ENCODE measurements around the gene FHOD1.

The FHOD1 gene

GRCh38 chr16:67249178-67250044 lies 2.1 kb upstream of the FHOD1 start:
- H3K4me3 ChIP-seq (ENCODE audit: low read depth, low read length), result 0 out of 2 replicates have a peak overlapping the region, but pooled peaks have one; percentile 30
- no peak for TF ChIP-seq CTCF (IDR thresholded peaks at IDR 0.05; ENCODE audit: control insufficient read depth, extremely low read depth, insufficient read depth)
- no peak for DNase-seq (ENCODE audit: low read depth)

DNA sequence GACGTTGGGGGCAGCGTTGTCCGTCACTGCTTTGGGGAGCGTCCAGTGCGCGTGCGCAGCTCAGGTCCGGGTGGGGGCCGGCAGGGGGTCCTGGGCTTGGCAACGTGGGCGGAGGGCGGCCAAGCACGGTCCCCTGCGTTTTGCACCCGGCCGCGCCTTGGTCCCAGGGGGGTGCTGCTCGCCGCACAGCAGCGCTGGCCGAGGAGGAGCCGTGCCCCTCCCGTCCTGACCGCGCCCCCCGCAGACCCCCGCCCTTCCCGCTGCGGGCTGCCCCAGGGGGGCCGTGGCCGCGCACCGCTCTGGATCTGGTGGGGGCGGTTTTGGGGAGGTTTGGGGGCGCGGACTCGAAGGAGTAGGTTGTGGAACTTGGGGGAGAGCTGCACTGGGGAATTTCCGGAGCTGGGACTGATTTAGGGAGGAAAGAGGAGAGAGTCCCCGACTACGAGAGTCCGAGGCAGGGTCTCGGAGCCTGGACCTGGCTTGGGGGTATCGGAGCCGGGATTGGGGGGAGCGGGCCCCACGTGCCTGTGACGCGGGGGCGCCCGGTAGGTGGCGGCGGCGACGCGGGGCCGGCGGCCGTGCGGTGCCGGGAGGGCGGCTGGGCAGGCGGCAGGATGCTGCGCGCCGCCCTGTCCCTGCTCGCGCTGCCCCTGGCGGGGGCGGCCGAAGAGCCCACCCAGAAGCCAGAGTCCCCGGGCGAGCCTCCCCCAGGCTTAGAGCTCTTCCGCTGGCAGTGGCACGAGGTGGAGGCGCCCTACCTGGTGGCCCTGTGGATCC lies 1.3 kb upstream of the FHOD1 start, which contains the start of gene SLC9A5:
TSS of gene SLC9A5 (plus strand) at position 579 of the 777 bp plus-strand sequence. CDS start at position 615, 36 bp downstream.
- peak within 1 kb of the TSS; percentile 44 for H3K4me3 ChIP-seq (ENCODE audit: low read depth, low read length)
- peak; percentile 25; the same call in 1 of the 2 replicates for TF ChIP-seq CTCF (IDR thresholded peaks at IDR 0.05; ENCODE audit: control insufficient read depth, extremely low read depth, insufficient read depth)
- DNase-seq (ENCODE audit: low read depth), result no peak

- peak overlapping the region; percentile 44 for H3K4me3 ChIP-seq (ENCODE audit: low read depth, low read length)
- TF ChIP-seq CTCF (IDR thresholded peaks at IDR 0.05; ENCODE audit: control insufficient read depth, extremely low read depth, insufficient read depth), result no peak
- no peak for DNase-seq (ENCODE audit: low read depth)
Measured at GRCh38 chr16:67248073-67248400, 756 bp upstream of the FHOD1 start.

GRCh38 chr16:67246756-67247191 lies 507 bp downstream of the FHOD1 start:
- H3K4me3 ChIP-seq (ENCODE audit: low read depth, low read length), result peak overlapping the region; percentile 80
- TF ChIP-seq CTCF (IDR thresholded peaks at IDR 0.05; ENCODE audit: control insufficient read depth, extremely low read depth, insufficient read depth), result peak; percentile 36; the same call in 1 of the 2 replicates
- DNase-seq (ENCODE audit: low read depth), result peak; percentile 87

DNA sequence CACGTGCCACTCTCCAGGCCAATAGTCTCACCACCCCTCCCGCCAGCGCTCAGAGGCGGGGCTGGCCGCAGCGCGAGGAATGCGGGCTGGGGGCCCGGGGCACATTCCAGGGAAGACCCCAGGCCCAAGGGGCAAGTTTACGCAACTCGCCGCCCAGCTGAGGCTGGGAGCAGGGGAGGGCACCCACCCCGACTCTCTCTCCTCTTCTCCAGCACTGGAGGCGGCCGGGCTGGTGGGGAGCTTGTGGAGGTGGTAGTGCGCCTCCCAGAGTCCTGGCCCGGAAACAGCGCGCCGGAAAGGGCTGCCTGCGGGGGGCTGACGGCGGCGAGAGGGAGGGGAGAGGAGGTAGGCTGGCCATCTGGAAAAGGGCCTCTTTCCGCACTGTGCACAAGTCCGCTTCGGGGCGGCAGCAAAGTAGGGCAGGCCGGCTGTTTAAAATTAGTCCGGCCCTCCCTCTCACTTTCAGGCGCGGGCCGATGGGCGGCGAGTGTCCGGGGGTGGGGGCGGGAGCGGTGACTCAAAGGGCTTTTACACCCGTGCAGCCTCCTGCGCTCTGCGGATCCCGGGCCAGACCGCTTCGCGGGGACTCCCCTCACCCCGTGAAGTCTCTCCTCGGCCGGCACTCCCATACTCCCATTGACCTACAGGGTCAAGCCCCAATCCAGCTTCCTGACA lies 1.1 kb downstream of the FHOD1 start:
- DNase-seq (ENCODE audit: low read depth), result no peak
- TF ChIP-seq CTCF (IDR thresholded peaks at IDR 0.05; ENCODE audit: control insufficient read depth, extremely low read depth, insufficient read depth), result peak; percentile 37

GRCh38 chr16:67245674-67246080 lies 1.6 kb downstream of the FHOD1 start:
- TF ChIP-seq CTCF (IDR thresholded peaks at IDR 0.05; ENCODE audit: control insufficient read depth, extremely low read depth, insufficient read depth), result no peak
- peak overlapping the region; percentile 80 for H3K4me3 ChIP-seq (ENCODE audit: low read depth, low read length)
- no peak for DNase-seq (ENCODE audit: low read depth)

More for the DNA sequence above, 1.1 kb downstream of the FHOD1 start:
- peak overlapping the region; percentile 80 for H3K4me3 ChIP-seq (ENCODE audit: low read depth, low read length)
